MM.1S (cell line): ENCODE results near the gene PADI1.

Experiments
- CTCF ChIP-seq: fragments of 300-600 bp; sonication (generic); IDR thresholded peaks from 2 replicates; pipeline ENCODE4 v1.5.1; 2016; ENCODE audit warnings: antibody characterized with exemption, low read length, mixed read lengths
- EZH2 ChIP-seq: fragments of 300-600 bp; sonication (generic); optimal IDR thresholded peaks from 2 replicates; pipeline ENCODE3; 2017; ENCODE audit warnings: low read depth, mild to moderate bottlenecking, antibody characterized with exemption, low read length, mixed read lengths
- EZH2phosphoT487 ChIP-seq: fragments of 300-600 bp; sonication (generic); IDR thresholded peaks from 2 replicates; pipeline ENCODE4 v1.6.1; 2018; ENCODE audit warnings: antibody characterized with exemption, low read length

GRCh38 chr1:17251701-17252376 lies 46.9 kb downstream of the PADI1 start:
- TF ChIP-seq CTCF: no peak
- TF ChIP-seq EZH2phosphoT487: no peak
- TF ChIP-seq EZH2: no peak
